HepG2 (cell line): ENCODE results near the gene CLBA1. TPM values are rescaled to one million over a fixed set of nuclear protein-coding genes. Genes with fewer than 3 reads are reported as not detected.

Experiments
- CBX5 ChIP-seq: sonication (generic); formaldehyde crosslinking; IDR thresholded peaks from 2 replicates; pipeline ENCODE4 v1.4.0; 2020; ENCODE audit warnings: missing genetic modification reagents, borderline replicate concordance
- JDP2 ChIP-seq: sonication (generic); formaldehyde crosslinking; IDR thresholded peaks from 2 replicates; pipeline ENCODE4 v1.8.1; 2022; ENCODE audit warnings: missing genetic modification reagents, borderline replicate concordance
- NFRKB ChIP-seq: fragments of 450-650 bp; IDR thresholded peaks from 2 replicates; pipeline ENCODE4 v1.6.1; 2017
- POLR2G ChIP-seq: fragments of 200-400 bp; formaldehyde crosslinking; IDR thresholded peaks from 2 replicates; pipeline ENCODE4 v1.6.1; 2018; ENCODE audit warnings: mild to moderate bottlenecking, low read depth, low read length, moderate library complexity
- TOE1 ChIP-seq: sonication (generic); formaldehyde crosslinking; IDR thresholded peaks from 2 replicates; pipeline ENCODE4 v1.4.0; 2020; ENCODE audit warnings: mild to moderate bottlenecking, missing genetic modification reagents
- ZMYM3 ChIP-seq: sonication (generic); formaldehyde crosslinking; IDR thresholded peaks from 2 replicates; pipeline ENCODE4 v1.5.1; 2020; ENCODE audit warnings: mild to moderate bottlenecking, missing genetic modification reagents
- ZNF354B ChIP-seq: sonication (generic); formaldehyde crosslinking; IDR thresholded peaks from 2 replicates; pipeline ENCODE4 v1.8.0; 2022; ENCODE audit warnings: mild to moderate bottlenecking, missing genetic modification reagents
- polyA plus RNA-seq, 8 experiments: library from polyadenylated mRNA; depleted of rRNA in 3 of 8; stranded (reverse) in 7 of 8; unstranded in 1 of 8; fragments of >200 nt; fragmentation: Illumina TruSeq in 4 of 8; extraction: Trizol in 4 of 8; gene quantifications; 2 replicates each; pipeline versions ENCODE4 v1.2.1 to v1.2.3, GENCODE V29; 2011 to 2016; ENCODE audit warnings: low read depth in 4 of 8, missing spikeins in 1 of 8, mixed read lengths in 1 of 8; ENCODE audit not compliant: insufficient read depth in 1 of 8
- total RNA-seq, 5 experiments: library from RNA; depleted of rRNA; stranded (reverse); fragments of >200 nt; fragmentation: Illumina TruSeq; extraction: Trizol; gene quantifications; 2 replicates each; pipeline ENCODE4 v1.2.3, GENCODE V29; 2016; ENCODE audit warnings: low read depth in 1 of 5
- TF ChIP-seq, protein P1 (sequence below): sonication (generic); formaldehyde crosslinking; IDR thresholded peaks from 2 replicates; pipeline ENCODE4 v1.8.0; 2022; ENCODE audit warnings: missing genetic modification reagents, mild to moderate bottlenecking, borderline replicate concordance
- TF ChIP-seq, protein P2 (sequence below): sonication (generic); formaldehyde crosslinking; IDR thresholded peaks from 2 replicates; pipeline ENCODE4 v1.8.0; 2022; ENCODE audit warnings: mild to moderate bottlenecking, missing genetic modification reagents, moderate library complexity
- TF ChIP-seq, protein P3 (sequence below): sonication (generic); formaldehyde crosslinking; IDR thresholded peaks from 2 replicates; pipeline ENCODE4 v1.9.0; 2021; ENCODE audit warnings: missing genetic modification reagents, borderline replicate concordance
- TF ChIP-seq, protein P4 (sequence below), 2 experiments: sonication (generic) in 1 of 2; formaldehyde crosslinking in 1 of 2; IDR thresholded peaks; 2 replicates each; pipeline versions ENCODE4 v1.4.0 to v1.6.1; 2016 to 2020; ENCODE audit warnings: borderline replicate concordance in 1 of 2, low read depth in 1 of 2, mild to moderate bottlenecking in 1 of 2, missing genetic modification reagents in 1 of 2
- TF ChIP-seq, protein P5 (sequence below): sonication (generic); formaldehyde crosslinking; IDR thresholded peaks from one replicate; pipeline ENCODE4 v1.5.1; 2020; ENCODE audit warnings: mild to moderate bottlenecking, missing genetic modification reagents; ENCODE audit errors: not compliant biosample characterization

The CLBA1 gene
- total and polyA plus RNA-seq, 2 of the 13 experiments (the other 11 are each of a cell fraction or from before 2014, with no cell fraction given) = 1.2 to 1.4 TPM

DNA sequence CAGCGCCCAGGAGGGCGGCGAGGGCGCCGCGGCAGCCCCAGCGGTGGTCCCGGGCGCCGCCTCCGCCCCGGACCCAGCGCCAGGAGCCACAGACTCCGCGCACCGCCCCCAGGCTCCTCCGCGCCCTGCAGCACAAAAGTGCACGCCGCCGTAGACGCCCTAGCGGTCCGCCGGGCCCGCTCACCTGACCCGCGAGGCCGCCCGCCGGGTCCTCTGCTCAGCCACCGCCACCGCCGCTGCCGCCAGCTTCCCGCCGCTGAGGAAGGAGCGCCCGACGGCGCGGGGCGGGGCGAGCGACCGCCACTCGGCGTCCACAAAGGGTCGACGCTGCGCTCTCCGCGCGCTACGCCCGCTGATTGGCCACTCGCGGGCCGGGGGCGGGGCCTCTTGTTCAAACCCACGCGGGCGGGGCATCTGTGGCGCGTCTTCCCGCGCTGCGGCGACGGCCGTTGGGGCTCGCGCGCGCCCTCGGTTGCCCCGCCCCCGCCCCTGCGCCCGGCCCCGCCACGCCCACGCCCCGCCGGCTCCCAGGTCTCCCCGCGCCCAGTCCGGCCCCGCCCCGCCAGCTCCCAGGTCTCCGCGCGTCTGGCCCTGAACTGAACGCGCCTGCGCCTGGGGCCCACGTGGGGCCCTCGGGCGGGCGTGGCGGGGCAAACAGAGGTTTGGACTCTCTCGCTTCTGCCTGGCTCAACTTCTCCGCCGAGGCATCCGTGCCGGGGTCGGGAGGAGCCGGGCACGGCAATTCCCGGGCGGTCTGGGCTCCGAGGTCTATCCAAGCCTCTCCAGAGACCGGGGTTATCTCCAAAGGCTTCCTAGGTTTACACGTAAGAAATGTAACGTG is 35.4 kb downstream of the CLBA1 start, which contains the start of gene CDCA4 (continued):
- TF ChIP-seq, protein P1, sequence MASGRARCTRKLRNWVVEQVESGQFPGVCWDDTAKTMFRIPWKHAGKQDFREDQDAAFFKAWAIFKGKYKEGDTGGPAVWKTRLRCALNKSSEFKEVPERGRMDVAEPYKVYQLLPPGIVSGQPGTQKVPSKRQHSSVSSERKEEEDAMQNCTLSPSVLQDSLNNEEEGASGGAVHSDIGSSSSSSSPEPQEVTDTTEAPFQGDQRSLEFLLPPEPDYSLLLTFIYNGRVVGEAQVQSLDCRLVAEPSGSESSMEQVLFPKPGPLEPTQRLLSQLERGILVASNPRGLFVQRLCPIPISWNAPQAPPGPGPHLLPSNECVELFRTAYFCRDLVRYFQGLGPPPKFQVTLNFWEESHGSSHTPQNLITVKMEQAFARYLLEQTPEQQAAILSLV = no peak
- no peak for TF ChIP-seq ZMYM3 (CRISPR knock-in tag)
- TF ChIP-seq POLR2G = peak; percentile 93
- TF ChIP-seq, protein P2, sequence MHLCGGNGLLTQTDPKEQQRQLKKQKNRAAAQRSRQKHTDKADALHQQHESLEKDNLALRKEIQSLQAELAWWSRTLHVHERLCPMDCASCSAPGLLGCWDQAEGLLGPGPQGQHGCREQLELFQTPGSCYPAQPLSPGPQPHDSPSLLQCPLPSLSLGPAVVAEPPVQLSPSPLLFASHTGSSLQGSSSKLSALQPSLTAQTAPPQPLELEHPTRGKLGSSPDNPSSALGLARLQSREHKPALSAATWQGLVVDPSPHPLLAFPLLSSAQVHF = no peak
- TF ChIP-seq TOE1 (CRISPR knock-in tag) = no peak
- no peak for TF ChIP-seq ZNF354B (CRISPR knock-in tag)
- TF ChIP-seq JDP2 (CRISPR knock-in tag) = no peak
- TF ChIP-seq, protein P3, sequence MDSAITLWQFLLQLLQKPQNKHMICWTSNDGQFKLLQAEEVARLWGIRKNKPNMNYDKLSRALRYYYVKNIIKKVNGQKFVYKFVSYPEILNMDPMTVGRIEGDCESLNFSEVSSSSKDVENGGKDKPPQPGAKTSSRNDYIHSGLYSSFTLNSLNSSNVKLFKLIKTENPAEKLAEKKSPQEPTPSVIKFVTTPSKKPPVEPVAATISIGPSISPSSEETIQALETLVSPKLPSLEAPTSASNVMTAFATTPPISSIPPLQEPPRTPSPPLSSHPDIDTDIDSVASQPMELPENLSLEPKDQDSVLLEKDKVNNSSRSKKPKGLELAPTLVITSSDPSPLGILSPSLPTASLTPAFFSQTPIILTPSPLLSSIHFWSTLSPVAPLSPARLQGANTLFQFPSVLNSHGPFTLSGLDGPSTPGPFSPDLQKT = no peak
- TF ChIP-seq NFRKB = no peak
- TF ChIP-seq, protein P4, sequence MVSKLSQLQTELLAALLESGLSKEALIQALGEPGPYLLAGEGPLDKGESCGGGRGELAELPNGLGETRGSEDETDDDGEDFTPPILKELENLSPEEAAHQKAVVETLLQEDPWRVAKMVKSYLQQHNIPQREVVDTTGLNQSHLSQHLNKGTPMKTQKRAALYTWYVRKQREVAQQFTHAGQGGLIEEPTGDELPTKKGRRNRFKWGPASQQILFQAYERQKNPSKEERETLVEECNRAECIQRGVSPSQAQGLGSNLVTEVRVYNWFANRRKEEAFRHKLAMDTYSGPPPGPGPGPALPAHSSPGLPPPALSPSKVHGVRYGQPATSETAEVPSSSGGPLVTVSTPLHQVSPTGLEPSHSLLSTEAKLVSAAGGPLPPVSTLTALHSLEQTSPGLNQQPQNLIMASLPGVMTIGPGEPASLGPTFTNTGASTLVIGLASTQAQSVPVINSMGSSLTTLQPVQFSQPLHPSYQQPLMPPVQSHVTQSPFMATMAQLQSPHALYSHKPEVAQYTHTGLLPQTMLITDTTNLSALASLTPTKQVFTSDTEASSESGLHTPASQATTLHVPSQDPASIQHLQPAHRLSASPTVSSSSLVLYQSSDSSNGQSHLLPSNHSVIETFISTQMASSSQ (IDR thresholded peaks at IDR 0.05; ENCODE audit: low read depth) = no peak
- TF ChIP-seq, protein P4 (CRISPR knock-in tag; IDR thresholded peaks at IDR 0.05; ENCODE audit: borderline replicate concordance) = no peak
- TF ChIP-seq, protein P5, sequence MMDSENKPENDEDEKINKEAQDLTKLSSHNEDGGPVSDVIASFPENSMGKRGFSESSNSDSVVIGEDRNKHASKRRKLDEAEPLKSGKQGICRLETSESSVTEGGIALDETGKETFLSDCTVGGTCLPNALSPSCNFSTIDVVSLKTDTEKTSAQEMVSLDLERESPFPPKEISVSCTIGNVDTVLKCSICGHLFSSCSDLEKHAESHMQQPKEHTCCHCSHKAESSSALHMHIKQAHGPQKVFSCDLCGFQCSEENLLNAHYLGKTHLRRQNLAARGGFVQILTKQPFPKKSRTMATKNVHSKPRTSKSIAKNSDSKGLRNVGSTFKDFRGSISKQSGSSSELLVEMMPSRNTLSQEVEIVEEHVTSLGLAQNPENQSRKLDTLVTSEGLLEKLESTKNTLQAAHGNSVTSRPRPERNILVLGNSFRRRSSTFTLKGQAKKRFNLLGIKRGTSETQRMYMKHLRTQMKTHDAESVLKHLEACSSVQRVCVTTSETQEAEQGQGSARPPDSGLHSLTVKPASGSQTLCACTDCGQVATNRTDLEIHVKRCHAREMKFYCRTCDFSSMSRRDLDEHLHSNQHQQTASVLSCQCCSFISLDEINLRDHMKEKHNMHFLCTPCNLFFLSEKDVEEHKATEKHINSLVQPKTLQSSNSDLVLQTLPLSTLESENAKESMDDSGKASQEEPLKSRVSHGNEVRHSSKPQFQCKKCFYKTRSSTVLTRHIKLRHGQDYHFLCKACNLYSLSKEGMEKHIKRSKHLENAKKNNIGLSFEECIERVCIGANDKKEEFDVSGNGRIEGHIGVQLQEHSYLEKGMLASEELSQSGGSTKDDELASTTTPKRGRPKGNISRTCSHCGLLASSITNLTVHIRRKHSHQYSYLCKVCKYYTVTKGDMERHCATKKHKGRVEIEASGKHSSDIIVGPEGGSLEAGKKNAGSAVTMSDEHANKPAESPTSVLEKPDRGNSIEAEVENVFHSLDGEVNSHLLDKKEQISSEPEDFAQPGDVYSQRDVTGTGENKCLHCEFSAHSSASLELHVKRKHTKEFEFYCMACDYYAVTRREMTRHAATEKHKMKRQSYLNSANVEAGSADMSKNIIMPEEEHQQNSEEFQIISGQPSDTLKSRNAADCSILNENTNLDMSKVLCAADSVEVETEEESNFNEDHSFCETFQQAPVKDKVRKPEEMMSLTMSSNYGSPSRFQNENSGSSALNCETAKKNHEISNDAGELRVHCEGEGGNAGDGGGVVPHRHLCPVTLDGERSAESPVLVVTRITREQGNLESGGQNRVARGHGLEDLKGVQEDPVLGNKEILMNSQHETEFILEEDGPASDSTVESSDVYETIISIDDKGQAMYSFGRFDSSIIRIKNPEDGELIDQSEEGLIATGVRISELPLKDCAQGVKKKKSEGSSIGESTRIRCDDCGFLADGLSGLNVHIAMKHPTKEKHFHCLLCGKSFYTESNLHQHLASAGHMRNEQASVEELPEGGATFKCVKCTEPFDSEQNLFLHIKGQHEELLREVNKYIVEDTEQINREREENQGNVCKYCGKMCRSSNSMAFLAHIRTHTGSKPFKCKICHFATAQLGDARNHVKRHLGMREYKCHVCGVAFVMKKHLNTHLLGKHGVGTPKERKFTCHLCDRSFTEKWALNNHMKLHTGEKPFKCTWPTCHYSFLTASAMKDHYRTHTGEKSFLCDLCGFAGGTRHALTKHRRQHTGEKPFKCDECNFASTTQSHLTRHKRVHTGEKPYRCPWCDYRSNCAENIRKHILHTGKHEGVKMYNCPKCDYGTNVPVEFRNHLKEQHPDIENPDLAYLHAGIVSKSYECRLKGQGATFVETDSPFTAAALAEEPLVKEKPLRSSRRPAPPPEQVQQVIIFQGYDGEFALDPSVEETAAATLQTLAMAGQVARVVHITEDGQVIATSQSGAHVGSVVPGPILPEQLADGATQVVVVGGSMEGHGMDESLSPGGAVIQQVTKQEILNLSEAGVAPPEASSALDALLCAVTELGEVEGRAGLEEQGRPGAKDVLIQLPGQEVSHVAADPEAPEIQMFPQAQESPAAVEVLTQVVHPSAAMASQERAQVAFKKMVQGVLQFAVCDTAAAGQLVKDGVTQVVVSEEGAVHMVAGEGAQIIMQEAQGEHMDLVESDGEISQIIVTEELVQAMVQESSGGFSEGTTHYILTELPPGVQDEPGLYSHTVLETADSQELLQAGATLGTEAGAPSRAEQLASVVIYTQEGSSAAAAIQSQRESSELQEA = peak; percentile 36
- TF ChIP-seq CBX5 = no peak
